Bronchial epithelial cell (primary cell): ENCODE results near the gene SMOC1. TPM values are rescaled to one million over a fixed set of nuclear protein-coding genes. Genes with fewer than 3 reads are reported as not detected.

Experiments used
- DNase-seq: peaks from one replicate; pipeline ENCODE4 v3.0.0-alpha.2; 2010; ENCODE audit warnings: low read depth
- FAIRE-seq: peaks from 2 replicates; lab custom pipeline; 2011; peaks lifted over from hg19 to GRCh38; lab: Jason Lieb, UNC
- H3K27me3 ChIP-seq: 2 replicates; pipeline ENCODE4 v1.5.1; 2011; ENCODE audit warnings: low read length; ENCODE audit not compliant: control insufficient read depth, insufficient read depth
- H3K36me3 ChIP-seq: 2 replicates; pipeline ENCODE4 v1.5.1; 2011; ENCODE audit warnings: low read length; ENCODE audit not compliant: control insufficient read depth, insufficient read depth
- H3K4me3 ChIP-seq: 2 replicates; pipeline ENCODE4 v1.5.1; 2011; ENCODE audit warnings: mild to moderate bottlenecking, low read depth, low read length, control low read depth
- CTCF ChIP-seq: IDR thresholded peaks from 2 replicates; pipeline ENCODE4 v1.5.1; 2011; ENCODE audit warnings: mild to moderate bottlenecking, moderate library complexity, low read length, control low read depth, inconsistent platforms; ENCODE audit not compliant: insufficient read depth, severe bottlenecking
- total RNA-seq: library from RNA; depleted of rRNA; stranded (reverse); fragments of >200 nt; gene quantifications from 2 replicates; pipeline ENCODE4 v1.2.1, GENCODE V29; 2014

SMOC1 gene
- total RNA-seq, 1 donor from 2014 or later = 16.3 TPM

- no peak for DNase-seq
- no peak overlapping the region for H3K4me3 ChIP-seq
- peaks cover 1% of the 10 kb centered on the region for H3K27me3 ChIP-seq
- FAIRE-seq = peak; percentile 28
- no peak for TF ChIP-seq CTCF
- no peaks in the 10 kb centered on the region for H3K36me3 ChIP-seq
These were observed 51.7 kb downstream of the SMOC1 start for GRCh38 chr14:69930780-69931379.

DNA sequence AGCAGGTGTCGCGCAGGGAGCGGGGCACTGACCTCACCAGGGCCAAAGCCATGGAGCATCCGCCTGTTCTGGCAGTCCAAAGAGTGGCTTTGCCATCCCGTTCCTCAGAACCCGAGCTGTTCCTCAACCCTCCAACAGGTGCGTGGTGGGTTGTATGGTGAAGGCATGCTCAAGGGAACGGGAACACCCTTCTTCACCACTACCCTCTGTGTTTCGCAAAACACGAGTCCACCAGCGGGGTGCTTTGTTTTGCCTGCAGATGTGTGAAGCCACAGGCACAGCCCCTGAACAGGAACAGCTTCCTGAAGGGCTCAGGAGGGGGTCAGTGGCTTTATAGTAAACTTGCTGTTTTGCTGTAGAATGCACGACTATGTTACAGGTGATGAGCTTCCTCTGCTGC lies 52.7 kb downstream of the SMOC1 start:
- no peak for DNase-seq
- FAIRE-seq = no peak
- TF ChIP-seq CTCF = no peak
- H3K36me3 ChIP-seq = no peaks in the 10 kb centered on the region
- peaks cover 1% of the 10 kb centered on the region for H3K27me3 ChIP-seq
- no peak overlapping the region for H3K4me3 ChIP-seq

GRCh38 chr14:69932391-69932790 lies 53.2 kb downstream of the SMOC1 start:
- TF ChIP-seq CTCF = no peak
- FAIRE-seq (no peak), DNase-seq (no peak)
- H3K4me3 ChIP-seq = no peak overlapping the region
- H3K27me3 ChIP-seq = peaks cover 1% of the 10 kb centered on the region
- H3K36me3 ChIP-seq = no peaks in the 10 kb centered on the region

DNA sequence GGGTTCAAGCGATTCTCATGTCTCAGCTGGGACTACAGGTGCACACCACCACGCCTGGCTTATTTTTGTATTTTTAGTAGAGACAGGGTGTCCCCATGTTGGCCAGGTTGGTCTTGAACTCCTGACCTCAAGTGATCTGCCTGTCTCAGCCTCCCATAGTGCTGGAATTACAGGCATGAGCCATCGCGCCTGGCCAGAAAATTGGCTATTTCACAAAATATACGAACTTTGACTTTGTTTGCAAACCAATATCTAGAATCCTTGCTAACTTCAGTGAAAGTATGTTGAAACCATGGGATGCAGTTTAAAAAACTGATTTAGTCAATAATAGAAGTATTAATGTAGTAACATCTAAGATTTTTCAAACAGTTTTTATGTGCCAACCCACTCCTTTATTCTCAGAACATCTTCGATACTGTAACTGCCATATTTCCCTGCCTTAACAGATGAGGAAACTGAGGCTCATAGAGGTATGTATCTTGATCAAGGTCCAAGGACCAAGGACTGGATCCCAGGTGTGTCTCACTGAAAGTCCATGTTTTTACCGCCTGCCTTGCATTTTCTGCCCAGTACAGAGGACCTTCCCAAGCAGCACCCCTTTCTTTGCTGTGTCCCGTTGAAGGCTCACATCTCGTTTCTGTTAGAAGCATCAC lies 54.5 kb downstream of the SMOC1 start:
- Histone ChIP-seq H3K36me3 (no peaks in the 10 kb centered on the region), H3K4me3 (no peak overlapping the region), H3K27me3 (peaks cover 1% of the 10 kb centered on the region)
- DNase-seq (no peak), FAIRE-seq (no peak)
- no peak for TF ChIP-seq CTCF

GRCh38 chr14:69937367-69938081 lies 58.3 kb downstream of the SMOC1 start:
- H3K27me3 ChIP-seq = no peaks in the 10 kb centered on the region
- DNase-seq (peak; percentile 19), FAIRE-seq (peak; percentile 89)
- H3K36me3 ChIP-seq = no peaks in the 10 kb centered on the region
- H3K4me3 ChIP-seq = no peak overlapping the region
- no peak for TF ChIP-seq CTCF
